Psoas muscle (tissue), 8 donors: ENCODE data around the gene TMEM181. TPM values are rescaled to one million over a fixed set of nuclear protein-coding genes. Genes with fewer than 3 reads are reported as not detected.
A peak's percentile ranks its signal among the peaks of the same experiment; 100 is the strongest.

Experiments
- ATAC-seq, 4 donors: fragments of 200-7000 bp; cut with Tn5 transposase; one replicate each; pipeline ENCODE4 v1.9.1; 2020; ENCODE audit warnings: moderate library complexity in 3 of 4, mild to moderate bottlenecking in 2 of 4
- DNase-seq, 2 donors: peaks; one replicate each; pipeline ENCODE4 v3.0.0-alpha.2; 2020
- H3K27ac ChIP-seq: fragments of 200-600 bp; one replicate; pipeline ENCODE4 v1.8.0; 2022
- H3K27me3 ChIP-seq, 3 donors: fragments of 200-600 bp in 1 of 3; one replicate each; pipeline versions ENCODE4 v1.6.1 to v1.8.0; 2013 to 2022; ENCODE audit warnings: low read length in 2 of 3, mild to moderate bottlenecking in 2 of 3, moderate library complexity in 1 of 3; ENCODE audit not compliant: insufficient read depth in 3 of 3
- H3K36me3 ChIP-seq, 2 donors: fragments of 200-600 bp in 1 of 2; one replicate each; pipeline versions ENCODE4 v1.6.1 to v1.8.0; 2013 to 2022; ENCODE audit warnings: low read depth in 1 of 2, mild to moderate bottlenecking in 1 of 2, moderate library complexity in 1 of 2; ENCODE audit not compliant: insufficient read depth in 1 of 2
- H3K4me1 ChIP-seq: fragments of 200-600 bp; one replicate; pipeline ENCODE4 v1.8.0; 2022
- H3K4me3 ChIP-seq: fragments of 200-600 bp; one replicate; pipeline ENCODE4 v1.8.0; 2022; ENCODE audit warnings: mild to moderate bottlenecking
- H3K9me3 ChIP-seq: fragments of 200-600 bp; one replicate; pipeline ENCODE4 v1.8.0; 2022
- WGBS, 3 donors: extraction: QIAGEN DNeasy Blood & Tissue Kit; methylation state at CpG; one replicate each; pipeline versions ENCODE4 v1.1.6 to v1.1.7; 2013; 5-methylcytosine and 5-hydroxymethylcytosine counted together
- intact Hi-C, 2 donors: fragments of 100-400 bp; cut with DNase I; formaldehyde crosslinking; loops; one replicate each; pipeline versions ENCODE4 v1.11.0 to v1.14.2; 2022
- polyA plus RNA-seq, 3 donors: library from polyadenylated mRNA; stranded (reverse); fragments of 200-250 nt; gene quantifications; one replicate each; pipeline ENCODE4 v1.2.3, GENCODE V29; 2013
- total RNA-seq, 4 donors: library from RNA; stranded (reverse); fragmentation: NEBNext Ultra II Directional in 2 of 4; extraction: Animal tissue kit (Norgen Biotek cat#: 25700) in 2 of 4; gene quantifications; one replicate each; pipeline versions ENCODE4 v1.2.1 to v1.2.4, GENCODE V29; 2021 to 2023
- TF ChIP-seq, protein P1 (sequence below): fragments of 200-600 bp; IDR thresholded peaks from one replicate; pipeline ENCODE4 v1.8.0; 2022; ENCODE audit warnings: antibody characterized with exemption
- donor health status: healthy with polysubstance abuse.
- donor health status: DM: no; HTN: no; CAD: no; lungs with moderate emphysema.
- donor health status: Bipolar disorder and iron deficiency.
- donor health status: healthy.
- donor health status: DM: yes; HTN: yes; CAD: no.
- donor health status: DM: no; HTN: no; CAD: no.
- donor health status: DM: no; HTN: no; CAD: no.
- donor health status: DM: yes; HTN: yes; CAD: no.

The TMEM181 gene
- total and polyA plus RNA-seq, 7 donors: 6.8 to 16.2 (median 12.2) TPM

DNA sequence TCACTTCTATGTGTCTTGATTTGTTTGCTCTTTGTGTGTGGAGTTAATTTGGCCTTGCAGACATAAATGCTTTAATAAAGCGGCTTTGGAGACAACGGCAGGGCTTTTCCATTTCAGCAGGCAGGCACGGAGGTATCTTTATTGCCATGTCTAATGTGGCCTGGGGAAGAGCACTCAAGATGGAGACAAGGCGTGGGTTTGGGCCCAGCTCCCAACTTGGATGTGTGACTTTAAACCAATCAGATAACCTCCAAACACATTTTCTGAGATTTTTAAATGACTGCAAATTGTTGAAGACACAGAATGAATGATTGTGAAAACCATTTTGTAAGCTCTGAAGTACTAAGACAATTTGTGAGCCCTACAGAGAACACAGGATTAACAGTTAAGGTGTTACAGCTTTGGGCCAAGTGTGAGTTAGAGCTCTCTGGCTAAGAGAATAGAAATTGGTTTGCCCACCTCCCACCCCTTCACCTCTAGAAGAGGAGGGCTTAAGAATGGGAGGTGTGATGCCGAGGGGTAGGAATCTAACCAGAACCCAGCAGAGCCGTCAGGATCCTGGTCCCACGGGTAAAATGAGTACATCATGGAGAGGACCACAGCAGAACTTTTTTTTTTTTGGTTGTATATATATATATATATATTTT, 75.7 kb downstream of the TMEM181 start:
- DNase-seq (no peak), ATAC-seq (no peak)
- H3K4me3 ChIP-seq: no peak overlapping the region
- TF ChIP-seq, protein P1, sequence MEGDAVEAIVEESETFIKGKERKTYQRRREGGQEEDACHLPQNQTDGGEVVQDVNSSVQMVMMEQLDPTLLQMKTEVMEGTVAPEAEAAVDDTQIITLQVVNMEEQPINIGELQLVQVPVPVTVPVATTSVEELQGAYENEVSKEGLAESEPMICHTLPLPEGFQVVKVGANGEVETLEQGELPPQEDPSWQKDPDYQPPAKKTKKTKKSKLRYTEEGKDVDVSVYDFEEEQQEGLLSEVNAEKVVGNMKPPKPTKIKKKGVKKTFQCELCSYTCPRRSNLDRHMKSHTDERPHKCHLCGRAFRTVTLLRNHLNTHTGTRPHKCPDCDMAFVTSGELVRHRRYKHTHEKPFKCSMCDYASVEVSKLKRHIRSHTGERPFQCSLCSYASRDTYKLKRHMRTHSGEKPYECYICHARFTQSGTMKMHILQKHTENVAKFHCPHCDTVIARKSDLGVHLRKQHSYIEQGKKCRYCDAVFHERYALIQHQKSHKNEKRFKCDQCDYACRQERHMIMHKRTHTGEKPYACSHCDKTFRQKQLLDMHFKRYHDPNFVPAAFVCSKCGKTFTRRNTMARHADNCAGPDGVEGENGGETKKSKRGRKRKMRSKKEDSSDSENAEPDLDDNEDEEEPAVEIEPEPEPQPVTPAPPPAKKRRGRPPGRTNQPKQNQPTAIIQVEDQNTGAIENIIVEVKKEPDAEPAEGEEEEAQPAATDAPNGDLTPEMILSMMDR: no peak
- H3K9me3 ChIP-seq: no peaks in the 10 kb centered on the region
- H3K27ac ChIP-seq: peak overlapping the region; percentile 44
- H3K4me1 ChIP-seq: peaks cover 29% of the 10 kb centered on the region
- 81 to 85% (median 82%) methylated on average over 7 of the region's 7 CpGs for WGBS, 3 donors
- intact Hi-C loops: no loop called here
- no peaks in the 10 kb centered on the region for H3K27me3 ChIP-seq
- H3K36me3 ChIP-seq: peaks cover 5 to 42% of the 10 kb centered on the region in 2 donors

DNA sequence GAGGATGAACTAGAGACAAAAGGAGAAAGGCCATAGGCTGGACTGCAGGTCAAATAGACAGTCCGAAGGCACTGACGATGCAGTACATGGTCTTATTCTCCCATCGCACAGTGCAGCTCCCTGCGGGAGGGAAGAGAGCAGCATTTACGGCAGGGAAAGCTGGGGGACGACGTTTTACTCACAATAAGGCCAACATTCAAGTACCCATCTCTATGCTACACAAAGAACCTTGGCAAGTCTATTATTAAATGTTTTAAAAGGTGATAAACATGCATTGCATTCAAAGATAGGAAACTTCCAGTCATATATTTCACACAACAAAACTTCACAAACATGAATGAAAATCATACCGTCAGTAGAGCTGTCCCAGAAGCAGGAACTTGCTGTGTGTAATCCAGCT, 76.9 kb downstream of the TMEM181 start:
- Histone ChIP-seq H3K9me3 (no peaks in the 10 kb centered on the region), H3K4me3 (no peak overlapping the region), H3K36me3 (peaks cover 5 to 42% of the 10 kb centered on the region in 2 donors), H3K27ac (no peak overlapping the region), H3K27me3 (no peaks in the 10 kb centered on the region), H3K4me1 (peaks cover 31% of the 10 kb centered on the region)
- WGBS, 3 donors: 83 to 93% (median 88%) methylated on average over 8 of the region's 8 CpGs
- intact Hi-C loops: no loop called here
- DNase-seq (no peak), ATAC-seq (no peak)
- TF ChIP-seq, protein P1: no peak

DNA sequence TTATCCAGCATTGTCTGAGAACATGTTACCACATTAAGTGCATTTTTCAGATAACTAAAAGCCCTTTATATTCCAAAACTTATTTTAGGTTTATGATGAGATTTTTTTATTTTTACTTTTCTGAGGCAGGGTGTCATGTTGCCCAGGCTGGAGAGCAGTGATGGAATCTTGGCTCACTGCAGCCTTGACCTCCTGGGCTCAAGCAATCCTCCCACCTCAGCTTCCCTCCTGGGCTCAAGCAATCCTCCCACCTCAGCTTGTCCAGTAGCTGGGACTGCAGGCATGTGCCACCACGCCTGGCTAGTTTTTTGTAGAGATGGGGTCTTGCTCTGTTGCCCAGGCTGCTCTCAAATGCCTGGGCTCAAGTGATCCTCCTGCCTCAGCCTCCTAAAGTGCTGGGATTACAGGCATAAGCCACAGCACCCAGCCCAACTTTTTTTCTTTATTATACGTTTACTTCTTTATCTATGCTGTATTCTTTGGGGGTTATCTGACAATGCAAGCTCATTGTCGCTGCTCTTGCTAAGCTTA, 78.5 kb downstream of the TMEM181 start:
- DNase-seq: no peak
- ATAC-seq: peak; percentile 29 to 49 (median 34)
- H3K27ac ChIP-seq: peak overlapping the region; percentile 100
- intact Hi-C loops: no loop called here
- no peaks in the 10 kb centered on the region for H3K9me3 ChIP-seq
- TF ChIP-seq, protein P1: no peak
- peaks cover 5 to 34% of the 10 kb centered on the region in 2 donors for H3K36me3 ChIP-seq
- no peaks in the 10 kb centered on the region for H3K27me3 ChIP-seq
- no peak overlapping the region for H3K4me3 ChIP-seq
- H3K4me1 ChIP-seq: peaks cover 40% of the 10 kb centered on the region
- 55 to 85% (median 57%) methylated on average over 3 of the region's 3 CpGs for WGBS, 3 donors

DNA sequence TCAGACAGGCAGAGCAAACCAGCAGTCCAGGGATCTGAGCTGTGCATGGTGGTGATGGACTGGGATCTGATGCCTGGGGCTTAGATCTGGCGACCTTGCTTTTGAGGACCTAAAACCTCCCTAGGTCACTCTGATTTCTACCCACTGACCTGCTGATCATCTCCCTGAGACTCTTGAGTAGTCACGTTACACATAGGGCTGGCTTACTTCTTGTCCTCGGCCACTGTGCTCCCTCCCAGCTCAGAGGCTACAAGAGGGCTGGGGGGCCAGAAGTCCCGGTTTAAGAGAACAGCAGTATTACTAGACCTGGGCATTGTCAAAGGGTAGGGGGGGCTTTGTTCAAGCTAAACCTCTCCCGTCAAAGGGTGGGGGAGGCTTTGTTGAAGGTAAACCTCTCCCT, 79.2 kb downstream of the TMEM181 start:
- Histone ChIP-seq H3K27me3 (no peaks in the 10 kb centered on the region), H3K9me3 (no peaks in the 10 kb centered on the region), H3K36me3 (peaks cover 5 to 34% of the 10 kb centered on the region in 2 donors), H3K4me3 (no peak overlapping the region), H3K4me1 (peaks cover 43% of the 10 kb centered on the region), H3K27ac (peak overlapping the region; percentile 100)
- TF ChIP-seq, protein P1: no peak
- no peak for ATAC-seq
- no peak for DNase-seq
- intact Hi-C loops: no loop called here
- WGBS, 3 donors: 65 to 87% (median 76%) methylated on average over 5 of the region's 5 CpGs
